MM.1S (cell line): Measurements from ENCODE around the gene USPL1.

ENCODE experiments used
- DNase-seq: peaks from one replicate; pipeline ENCODE4 v3.0.0-alpha.2; 2015
- H2AFZ ChIP-seq: fragments of 300-600 bp; sonication (generic); 2 replicates; pipeline ENCODE4 v1.6.0; 2016; ENCODE audit warnings: antibody characterized with exemption, low read length
- H3F3A ChIP-seq: fragments of 300-600 bp; sonication (generic); 2 replicates; pipeline ENCODE4 v1.6.1; 2016; ENCODE audit warnings: mild to moderate bottlenecking, antibody characterized with exemption, low read length, moderate library complexity, mixed read lengths; ENCODE audit not compliant: insufficient read depth
- H3K27ac ChIP-seq: fragments of 300-600 bp; sonication (generic); 2 replicates; pipeline ENCODE4 v1.5.1; 2016; ENCODE audit warnings: mild to moderate bottlenecking, low read length
- H3K27me3 ChIP-seq: fragments of 300-600 bp; sonication (generic); replicated peaks from 2 replicates; pipeline ENCODE4 v1.6.0; 2016; ENCODE audit warnings: low read length; ENCODE audit not compliant: insufficient read depth
- H3K36me3 ChIP-seq: fragments of 300-600 bp; sonication (generic); replicated peaks from 2 replicates; pipeline ENCODE4 v1.6.1; 2016; ENCODE audit warnings: mild to moderate bottlenecking, low read length, mixed read lengths; ENCODE audit not compliant: insufficient read depth
- H3K4me1 ChIP-seq: fragments of 300-600 bp; sonication (generic); 2 replicates; pipeline ENCODE4 v1.6.1; 2016; ENCODE audit warnings: low read length, mixed read lengths
- H3K4me2 ChIP-seq: fragments of 300-600 bp; sonication (generic); 2 replicates; pipeline ENCODE4 v1.6.0; 2016; ENCODE audit warnings: low read depth, low read length
- H3K4me3 ChIP-seq: fragments of 300-600 bp; sonication (generic); 2 replicates; pipeline ENCODE4 v1.5.1; 2016; ENCODE audit warnings: low read length, mixed read lengths
- H3K79me2 ChIP-seq: fragments of 300-600 bp; sonication (generic); 2 replicates; pipeline ENCODE4 v1.6.1; 2016; ENCODE audit warnings: mixed run types, low read length, mixed read lengths
- H3K9ac ChIP-seq: fragments of 300-600 bp; sonication (generic); 2 replicates; pipeline ENCODE4 v1.6.1; 2016; ENCODE audit warnings: low read length, mixed read lengths
- H3K9me2 ChIP-seq: fragments of 300-600 bp; sonication (generic); replicated peaks from 2 replicates; pipeline ENCODE4 v1.6.1; 2016; ENCODE audit warnings: mild to moderate bottlenecking, low read length, mixed read lengths; ENCODE audit not compliant: insufficient read depth
- H3K9me3 ChIP-seq: fragments of 300-600 bp; sonication (generic); replicated peaks from 2 replicates; pipeline ENCODE4 v1.6.1; 2016; ENCODE audit warnings: mild to moderate bottlenecking, low read length, mixed read lengths; ENCODE audit not compliant: insufficient read depth
- H4K20me1 ChIP-seq: fragments of 300-600 bp; sonication (generic); 2 replicates; pipeline ENCODE4 v1.6.1; 2016; ENCODE audit warnings: mild to moderate bottlenecking, low read length, moderate library complexity, mixed read lengths; ENCODE audit not compliant: insufficient read depth
- CTCF ChIP-seq: fragments of 300-600 bp; sonication (generic); IDR thresholded peaks from 2 replicates; pipeline ENCODE4 v1.5.1; 2016; ENCODE audit warnings: antibody characterized with exemption, low read length, mixed read lengths
- EZH2 ChIP-seq: fragments of 300-600 bp; sonication (generic); optimal IDR thresholded peaks from 2 replicates; pipeline ENCODE3; 2017; ENCODE audit warnings: low read depth, mild to moderate bottlenecking, antibody characterized with exemption, low read length, mixed read lengths
- EZH2phosphoT487 ChIP-seq: fragments of 300-600 bp; sonication (generic); IDR thresholded peaks from 2 replicates; pipeline ENCODE4 v1.6.1; 2018; ENCODE audit warnings: antibody characterized with exemption, low read length

The USPL1 gene

GRCh38 chr13:30666113-30666512 lies 48.4 kb downstream of the USPL1 start:
- H3K79me2 ChIP-seq: no peaks in the 10 kb centered on the region
- no peaks in the 10 kb centered on the region for H3K4me1 ChIP-seq
- peaks cover 9% of the 10 kb centered on the region; the same call in 1 of the 2 replicates for H3F3A ChIP-seq
- H2AFZ ChIP-seq: no peak overlapping the region
- no peak for TF ChIP-seq EZH2
- no peak for TF ChIP-seq CTCF
- no peak for TF ChIP-seq EZH2phosphoT487
- no peaks in the 10 kb centered on the region for H3K9me2 ChIP-seq
- no peak for DNase-seq
- no peaks in the 10 kb centered on the region for H3K36me3 ChIP-seq
- H3K27me3 ChIP-seq: no peaks in the 10 kb centered on the region
- H3K4me3 ChIP-seq: no peak overlapping the region
- no peak overlapping the region for H3K9ac ChIP-seq
- no peak overlapping the region for H3K27ac ChIP-seq
- no peak overlapping the region for H3K4me2 ChIP-seq
- no peaks in the 10 kb centered on the region for H4K20me1 ChIP-seq
- H3K9me3 ChIP-seq: no peaks in the 10 kb centered on the region

GRCh38 chr13:30667014-30667413 lies 49.3 kb downstream of the USPL1 start:
- H4K20me1 ChIP-seq: no peaks in the 10 kb centered on the region
- H3F3A ChIP-seq: 0 out of 2 replicates have a peak, but pooled peaks cover 2% of the 10 kb centered on the region
- no peaks in the 10 kb centered on the region for H3K9me3 ChIP-seq
- H2AFZ ChIP-seq: no peak overlapping the region
- H3K4me3 ChIP-seq: no peak overlapping the region
- no peak overlapping the region for H3K9ac ChIP-seq
- no peak overlapping the region for H3K4me2 ChIP-seq
- H3K79me2 ChIP-seq: no peaks in the 10 kb centered on the region
- H3K36me3 ChIP-seq: no peaks in the 10 kb centered on the region
- H3K27me3 ChIP-seq: no peaks in the 10 kb centered on the region
- no peak overlapping the region for H3K27ac ChIP-seq
- DNase-seq: no peak
- no peaks in the 10 kb centered on the region for H3K9me2 ChIP-seq
- H3K4me1 ChIP-seq: no peaks in the 10 kb centered on the region
- TF ChIP-seq CTCF (no peak), EZH2 (no peak), EZH2phosphoT487 (no peak)

- no peak overlapping the region for H3K9ac ChIP-seq
- TF ChIP-seq CTCF: no peak
- peaks cover under 1% of the 10 kb centered on the region; the same call in 1 of the 2 replicates for H3F3A ChIP-seq
- H2AFZ ChIP-seq: no peak overlapping the region
- H3K9me3 ChIP-seq: no peaks in the 10 kb centered on the region
- H3K36me3 ChIP-seq: no peaks in the 10 kb centered on the region
- H3K4me1 ChIP-seq: no peaks in the 10 kb centered on the region
- DNase-seq: no peak
- H4K20me1 ChIP-seq: no peaks in the 10 kb centered on the region
- H3K4me3 ChIP-seq: no peak overlapping the region
- H3K27me3 ChIP-seq: no peaks in the 10 kb centered on the region
- H3K9me2 ChIP-seq: no peaks in the 10 kb centered on the region
- no peak overlapping the region for H3K27ac ChIP-seq
- H3K79me2 ChIP-seq: no peaks in the 10 kb centered on the region
- H3K4me2 ChIP-seq: no peak overlapping the region
Observed at GRCh38 chr13:30668312-30668711, 50.6 kb downstream of the USPL1 start.
